HG03457 (cell line): Measurements from ENCODE around the gene SUPT3H.
A peak's percentile ranks its signal among the peaks of the same experiment; 100 is the strongest.

ENCODE experiments used
- ATAC-seq: cut with Tn5 transposase; IDR thresholded peaks from one replicate; pipeline ENCODE4 v1.9.1; 2021; ENCODE audit warnings: moderate number of reproducible peaks; ENCODE audit not compliant: unreplicated experiment

Gene SUPT3H

DNA sequence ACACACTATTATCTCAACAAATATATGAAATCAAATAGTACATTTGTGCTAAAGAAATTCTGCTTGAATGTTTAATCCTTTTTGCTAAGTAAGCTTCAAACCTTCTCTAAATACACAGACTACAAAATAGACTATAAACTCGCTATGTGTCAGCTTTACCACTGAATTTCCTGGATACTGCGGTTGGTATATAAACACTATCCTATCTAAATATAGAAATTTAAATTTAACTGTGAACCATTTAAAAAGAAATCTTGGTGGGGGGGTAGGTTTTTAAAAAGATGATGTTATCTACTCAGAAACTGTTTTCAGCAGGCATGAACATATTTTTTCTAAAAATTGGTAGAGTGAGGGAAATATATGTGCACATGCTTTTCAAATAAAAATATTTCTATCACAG is 356.1 kb downstream of the SUPT3H start:
- ATAC-seq: no peak

- ATAC-seq: no peak
Observed at GRCh38 chr6:45012687-45013086, 365.0 kb downstream of the SUPT3H start.

- no peak for ATAC-seq
Observed at GRCh38 chr6:45009576-45009975, 368.2 kb downstream of the SUPT3H start.

- ATAC-seq: no peak
Observed at GRCh38 chr6:45006893-45007292, 370.8 kb downstream of the SUPT3H start.

GRCh38 chr6:45003961-45004360 is 373.8 kb downstream of the SUPT3H start:
- ATAC-seq: no peak

DNA sequence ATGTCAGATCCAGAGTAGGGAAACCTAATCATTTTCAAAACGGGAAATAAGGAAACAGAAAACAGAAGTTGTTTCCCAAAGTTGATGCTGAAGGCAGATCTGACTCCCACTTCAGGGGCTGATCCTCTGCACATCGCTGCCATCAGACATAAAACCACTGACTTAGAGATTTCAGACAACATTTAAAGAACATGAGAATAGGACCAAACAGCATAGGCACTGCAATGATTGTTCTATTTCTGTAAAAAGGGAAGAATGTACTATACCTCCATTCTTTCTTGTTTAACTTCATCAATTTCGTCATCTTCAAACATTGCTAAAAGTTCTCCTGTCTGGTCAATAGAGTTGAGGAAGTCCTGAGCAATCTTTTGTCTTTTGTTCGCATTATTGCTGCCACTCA is 374.3 kb downstream of the SUPT3H start:
- ATAC-seq: no peak

GRCh38 chr6:45002390-45003105 is 375.2 kb downstream of the SUPT3H start:
- no peak for ATAC-seq

- peak; percentile 99 for ATAC-seq
Observed at GRCh38 chr6:45001663-45002062, 376.1 kb downstream of the SUPT3H start.

DNA sequence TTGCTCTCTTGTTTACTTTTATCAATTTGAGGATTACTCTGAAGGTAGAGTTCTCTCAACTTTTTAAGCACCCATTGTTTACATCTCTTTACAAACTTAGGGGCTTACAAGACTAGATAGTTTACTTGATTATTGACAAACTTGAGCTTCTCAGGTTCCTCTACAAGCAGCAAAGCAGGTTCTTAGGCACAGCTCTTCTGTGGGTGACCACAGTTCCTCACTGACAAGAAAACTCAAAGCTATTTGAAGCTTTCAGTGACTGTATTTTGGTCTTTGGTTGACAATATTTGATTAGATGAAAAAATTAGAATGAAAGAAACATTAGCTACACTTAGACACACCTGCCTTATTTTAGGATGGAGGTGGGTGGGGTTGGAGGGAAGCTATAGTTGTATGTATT is 376.9 kb downstream of the SUPT3H start:
- ATAC-seq: no peak

DNA sequence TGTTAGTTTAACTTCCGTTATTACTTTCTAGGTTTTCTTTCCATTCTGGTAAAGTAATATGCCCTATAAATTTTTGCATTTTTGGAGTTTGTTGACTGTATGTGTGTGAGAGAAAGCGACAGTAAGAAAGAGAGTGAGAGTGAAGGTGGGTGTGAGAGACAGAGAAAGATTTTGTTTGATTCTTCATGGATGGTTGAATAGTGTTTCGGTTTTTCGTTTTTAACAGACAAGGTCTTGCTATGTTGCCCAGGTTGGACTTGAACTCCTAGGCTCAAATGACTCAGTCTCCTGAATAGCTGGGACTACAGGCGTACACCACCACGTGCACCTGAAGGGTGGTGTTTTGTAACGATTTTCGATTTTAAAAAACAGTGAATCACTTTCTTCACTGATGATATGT is 378.7 kb downstream of the SUPT3H start:
- no peak for ATAC-seq

DNA sequence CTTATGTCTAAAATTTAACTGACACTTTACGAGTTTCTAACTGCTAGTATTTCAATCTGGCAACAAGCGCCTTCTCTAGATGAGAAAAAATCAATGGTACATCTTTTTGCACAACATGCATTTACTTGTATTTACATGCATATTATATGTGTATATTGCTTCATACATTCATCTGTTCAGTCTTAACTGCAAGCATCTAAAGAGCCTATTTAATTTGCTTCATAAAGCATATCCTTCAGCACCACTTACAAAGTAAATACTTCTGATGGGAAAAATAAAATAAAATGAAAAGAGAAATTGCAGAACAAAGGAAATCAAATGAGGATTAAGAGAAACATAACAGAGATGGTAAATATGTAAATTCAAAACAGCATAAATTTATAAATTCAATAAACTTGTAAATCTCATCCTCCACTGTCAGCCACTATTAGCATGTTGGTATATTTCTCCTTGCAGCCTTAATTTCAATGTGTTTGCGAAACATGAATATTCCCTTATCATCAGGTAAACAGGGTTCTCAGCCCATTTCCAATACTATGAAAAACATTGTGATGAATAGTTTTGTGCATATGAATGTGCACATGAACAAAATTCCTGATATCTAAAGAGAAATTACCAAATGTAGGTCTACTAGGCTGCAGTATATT is 382.1 kb downstream of the SUPT3H start:
- ATAC-seq: no peak

GRCh38 chr6:44989391-44989790 is 388.3 kb downstream of the SUPT3H start:
- ATAC-seq: no peak

DNA sequence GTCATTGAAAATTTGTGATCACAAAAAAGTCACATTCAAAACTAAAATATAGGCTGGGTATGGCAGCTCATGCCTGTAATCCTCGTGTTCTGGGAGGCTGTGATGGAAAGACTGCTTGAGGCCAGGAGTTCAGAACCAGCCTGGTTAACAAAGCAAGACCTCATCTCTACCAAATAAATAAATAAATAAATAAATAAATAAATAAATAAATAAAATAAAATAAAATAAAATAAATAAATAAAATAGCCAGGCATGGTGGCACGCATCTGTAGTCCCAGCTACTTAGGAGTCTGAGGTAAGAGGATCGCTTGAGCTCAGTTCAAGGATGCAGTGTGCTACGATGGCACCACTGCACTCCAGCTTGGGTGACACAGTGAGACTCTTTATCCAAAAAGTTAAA is 392.7 kb downstream of the SUPT3H start:
- ATAC-seq: no peak

DNA sequence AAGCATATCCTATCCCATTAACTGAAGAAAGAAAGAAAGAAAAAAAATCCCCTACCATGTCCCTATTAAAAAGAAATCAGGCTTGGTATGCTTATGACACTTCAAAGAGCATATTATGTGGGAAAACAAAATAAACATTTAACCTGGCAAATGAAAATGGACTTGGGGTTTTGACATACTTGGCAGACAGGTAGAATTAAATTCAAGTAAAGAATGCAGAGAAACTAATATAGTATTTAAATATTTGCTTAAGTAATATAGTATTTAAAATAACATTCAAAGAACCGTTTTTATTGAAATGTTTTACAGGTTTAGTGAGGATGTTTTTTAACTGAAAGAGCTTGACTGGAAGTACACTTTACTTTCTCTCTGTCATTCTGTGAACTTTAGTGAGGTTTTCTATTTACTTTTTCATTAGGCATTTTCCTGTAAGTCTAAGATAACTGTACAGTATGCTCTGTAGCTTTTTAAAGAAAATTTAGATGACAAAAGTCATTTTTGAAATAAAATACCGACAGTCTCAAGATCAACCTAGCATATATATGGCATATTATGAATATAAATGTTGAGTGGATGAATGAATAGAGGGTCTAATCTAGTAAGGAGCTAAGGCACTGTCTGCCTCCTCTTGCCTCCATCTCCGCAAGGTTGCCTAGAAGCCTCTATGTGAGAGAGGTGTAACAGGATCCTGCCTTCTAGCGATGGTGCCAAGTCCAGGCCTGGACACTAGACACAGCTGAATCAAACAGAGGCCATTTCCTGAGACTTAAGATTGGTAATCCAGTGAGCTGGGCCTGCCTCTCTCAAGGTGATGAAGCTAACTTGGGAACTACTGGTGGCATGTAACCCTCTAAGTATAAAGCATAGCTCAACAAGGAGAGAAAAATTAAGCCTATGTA is 394.0 kb downstream of the SUPT3H start:
- no peak for ATAC-seq

- ATAC-seq: no peak
Observed at GRCh38 chr6:44980841-44981240, 396.9 kb downstream of the SUPT3H start.

- no peak for ATAC-seq
Observed at GRCh38 chr6:44976677-44977641, 400.8 kb downstream of the SUPT3H start.

- ATAC-seq: no peak
Observed at GRCh38 chr6:44974511-44974910, 403.2 kb downstream of the SUPT3H start.

GRCh38 chr6:44972709-44973108 is 405.0 kb downstream of the SUPT3H start:
- no peak for ATAC-seq

DNA sequence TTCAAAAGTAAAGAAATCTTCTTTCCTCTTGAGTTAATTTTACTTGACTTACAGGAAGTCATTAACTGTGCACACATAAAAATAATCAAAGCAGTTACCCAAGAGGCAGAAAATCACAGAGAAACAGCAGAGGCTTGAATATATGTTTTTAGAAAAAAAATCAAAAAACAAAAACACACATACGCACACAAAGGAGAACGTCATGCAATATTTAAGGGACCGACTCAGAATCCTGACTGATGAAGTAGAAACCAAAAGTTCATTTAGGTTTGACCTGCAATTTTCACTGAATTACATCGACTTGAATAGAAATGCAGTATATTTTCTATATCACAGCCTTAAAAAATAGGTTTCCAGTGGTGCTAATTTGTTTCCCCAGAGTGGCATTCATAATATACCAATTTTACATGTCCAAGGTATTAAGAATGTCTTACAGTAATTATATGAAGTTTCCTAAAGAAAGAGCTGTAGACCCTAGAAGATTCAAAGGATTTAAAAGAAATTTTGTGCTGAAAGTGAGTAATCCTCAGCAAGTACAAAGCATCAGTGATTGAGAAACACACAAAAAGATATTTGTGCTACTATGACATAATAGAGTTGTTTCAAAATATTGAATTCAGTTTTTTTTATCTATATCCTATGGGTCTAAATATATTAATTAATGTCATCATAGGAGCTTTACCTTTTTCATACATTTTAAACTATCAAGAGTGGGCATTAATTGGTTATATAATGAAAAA is 408.1 kb downstream of the SUPT3H start:
- no peak for ATAC-seq

- ATAC-seq: no peak
Observed at GRCh38 chr6:44967481-44967880, 410.3 kb downstream of the SUPT3H start.
